NT2/D1 (cell line): Measurements from ENCODE around the gene MAGI2.

ENCODE experiments used
- YY1 ChIP-seq: IDR thresholded peaks from 2 replicates; pipeline ENCODE4 v1.6.1; 2011; ENCODE audit not compliant: insufficient read length, insufficient read depth
- ZNF274 ChIP-seq: IDR thresholded peaks from 2 replicates; pipeline ENCODE4 v1.6.1; 2011; ENCODE audit warnings: mild to moderate bottlenecking, low read depth, low read length

DNA sequence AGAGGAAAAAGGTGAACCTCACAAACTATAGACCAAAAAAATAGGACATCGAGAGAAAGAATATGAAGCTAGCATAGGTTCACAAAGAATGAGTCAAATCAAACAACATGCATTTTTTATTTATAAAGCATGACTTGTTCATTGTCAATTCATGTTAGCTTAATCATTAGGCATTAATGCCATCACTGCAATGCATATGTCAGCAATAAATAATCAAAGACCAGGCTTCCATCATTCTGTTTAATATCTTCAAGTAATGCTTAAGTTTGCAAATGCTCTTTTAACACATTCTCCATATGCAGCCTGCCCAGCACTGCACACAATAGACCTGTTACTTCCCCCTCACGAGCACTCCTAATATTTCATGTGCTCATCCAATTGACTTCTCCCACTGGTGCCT, 8.9 kb upstream of the MAGI2 start:
- no peak for TF ChIP-seq YY1
- TF ChIP-seq ZNF274, result no peak
